OCI-LY1 (cell line): Measurements from ENCODE around the gene ANKRD65.
"Not testable (repeated sequence)": the region's sequence is repeated elsewhere in the genome, so short reads cannot be mapped to it uniquely, and the experiment has no call there.

Source experiments
- H2AFZ ChIP-seq: fragments of 200-600 bp; sonication (generic), shearing (Covaris generic); 2 replicates; pipeline ENCODE4 v1.6.0; 2014; ENCODE audit warnings: antibody characterized with exemption, mild to moderate bottlenecking, low read length
- H3F3A ChIP-seq: fragments of 200-600 bp; sonication (generic), shearing (Covaris generic); 2 replicates; pipeline ENCODE4 v1.6.0; 2014; ENCODE audit warnings: mild to moderate bottlenecking, antibody characterized with exemption, low read length, moderate library complexity; ENCODE audit not compliant: insufficient read depth
- H3K27ac ChIP-seq: fragments of 200-600 bp; sonication (generic); 2 replicates; pipeline ENCODE4 v1.5.1; 2014; ENCODE audit warnings: low read length, mixed run types, mild to moderate bottlenecking, low read depth; ENCODE audit not compliant: poor library complexity, severe bottlenecking
- H3K27me3 ChIP-seq: fragments of 200-600 bp; sonication (generic); 2 replicates; pipeline ENCODE4 v1.6.0; 2014; ENCODE audit warnings: antibody characterized with exemption, mild to moderate bottlenecking, low read length, moderate library complexity; ENCODE audit not compliant: insufficient read depth
- H3K36me3 ChIP-seq: fragments of 200-600 bp; sonication (generic); 2 replicates; pipeline ENCODE4 v1.6.1; 2014; ENCODE audit warnings: mild to moderate bottlenecking, antibody characterized with exemption, low read length, moderate library complexity, mixed read lengths; ENCODE audit not compliant: insufficient read depth
- H3K4me1 ChIP-seq: fragments of 200-600 bp; sonication (generic); 2 replicates; pipeline ENCODE4 v1.5.1; 2014; ENCODE audit warnings: mild to moderate bottlenecking, low read length, moderate library complexity; ENCODE audit not compliant: insufficient read depth, severe bottlenecking
- H3K4me2 ChIP-seq: fragments of 200-600 bp; sonication (generic), shearing (Covaris generic); 2 replicates; pipeline ENCODE4 v1.6.1; 2014; ENCODE audit warnings: low read length
- H3K4me3 ChIP-seq: fragments of 200-600 bp; sonication (generic); 2 replicates; pipeline ENCODE4 v1.5.1; 2014; ENCODE audit warnings: low read length, low read depth, mild to moderate bottlenecking, mixed read lengths; ENCODE audit not compliant: poor library complexity, severe bottlenecking
- H3K79me2 ChIP-seq: fragments of 200-600 bp; shearing (Covaris generic); 2 replicates; pipeline ENCODE4 v1.6.1; 2016; ENCODE audit warnings: mixed run types, low read length, mixed read lengths; ENCODE audit not compliant: insufficient read depth
- H3K9ac ChIP-seq: fragments of 200-600 bp; sonication (generic), shearing (Covaris generic); 2 replicates; pipeline ENCODE4 v1.6.1; 2014; ENCODE audit warnings: mild to moderate bottlenecking, low read length, mixed read lengths
- H3K9me2 ChIP-seq: fragments of 200-600 bp; sonication (generic), shearing (Covaris generic); 2 replicates; pipeline ENCODE4 v1.6.1; 2014; ENCODE audit warnings: low read depth, mild to moderate bottlenecking, low read length, mixed read lengths
- H3K9me3 ChIP-seq: fragments of 200-600 bp; shearing (Covaris generic); 2 replicates; pipeline ENCODE4 v1.6.1; 2014; ENCODE audit warnings: low read length, mixed read lengths
- H4K20me1 ChIP-seq: fragments of 200-600 bp; sonication (generic), shearing (Covaris generic); 2 replicates; pipeline ENCODE4 v1.6.0; 2016; ENCODE audit warnings: mild to moderate bottlenecking, low read length; ENCODE audit not compliant: insufficient read depth
- CTCF ChIP-seq: fragments of 200-600 bp; sonication (generic), shearing (Covaris generic); IDR thresholded peaks from 2 replicates; pipeline ENCODE4 v1.5.1; 2017; ENCODE audit warnings: mild to moderate bottlenecking, antibody characterized with exemption, low read length, moderate library complexity, mixed read lengths
- EZH2 ChIP-seq: fragments of 200-600 bp; sonication (generic), shearing (Covaris generic); IDR thresholded peaks from 2 replicates; pipeline ENCODE4 v1.8.0; 2017; ENCODE audit warnings: borderline replicate concordance, mixed run types, mild to moderate bottlenecking, antibody characterized with exemption, low read length, moderate library complexity, mixed read lengths

Gene ANKRD65

GRCh38 chr1:1430992-1431844 is 10.1 kb upstream of the ANKRD65 start:
- H3K27me3 ChIP-seq: peaks cover 7% of the 10 kb centered on the region; the same call in 1 of the 2 replicates
- no peaks in the 10 kb centered on the region for H3F3A ChIP-seq
- H3K4me2 ChIP-seq: no peak overlapping the region
- TF ChIP-seq EZH2: no peak
- no peak for TF ChIP-seq CTCF
- no peak overlapping the region for H3K4me3 ChIP-seq
- H3K9me2 ChIP-seq: no peaks in the 10 kb centered on the region
- H3K36me3 ChIP-seq: no peaks in the 10 kb centered on the region
- no peaks in the 10 kb centered on the region for H4K20me1 ChIP-seq
- H3K79me2 ChIP-seq: no peaks in the 10 kb centered on the region
- no peak overlapping the region for H3K27ac ChIP-seq
- no peak overlapping the region for H3K9ac ChIP-seq
- no peaks in the 10 kb centered on the region for H3K9me3 ChIP-seq
- H3K4me1 ChIP-seq: no peaks in the 10 kb centered on the region
- H2AFZ ChIP-seq: no peak overlapping the region

DNA sequence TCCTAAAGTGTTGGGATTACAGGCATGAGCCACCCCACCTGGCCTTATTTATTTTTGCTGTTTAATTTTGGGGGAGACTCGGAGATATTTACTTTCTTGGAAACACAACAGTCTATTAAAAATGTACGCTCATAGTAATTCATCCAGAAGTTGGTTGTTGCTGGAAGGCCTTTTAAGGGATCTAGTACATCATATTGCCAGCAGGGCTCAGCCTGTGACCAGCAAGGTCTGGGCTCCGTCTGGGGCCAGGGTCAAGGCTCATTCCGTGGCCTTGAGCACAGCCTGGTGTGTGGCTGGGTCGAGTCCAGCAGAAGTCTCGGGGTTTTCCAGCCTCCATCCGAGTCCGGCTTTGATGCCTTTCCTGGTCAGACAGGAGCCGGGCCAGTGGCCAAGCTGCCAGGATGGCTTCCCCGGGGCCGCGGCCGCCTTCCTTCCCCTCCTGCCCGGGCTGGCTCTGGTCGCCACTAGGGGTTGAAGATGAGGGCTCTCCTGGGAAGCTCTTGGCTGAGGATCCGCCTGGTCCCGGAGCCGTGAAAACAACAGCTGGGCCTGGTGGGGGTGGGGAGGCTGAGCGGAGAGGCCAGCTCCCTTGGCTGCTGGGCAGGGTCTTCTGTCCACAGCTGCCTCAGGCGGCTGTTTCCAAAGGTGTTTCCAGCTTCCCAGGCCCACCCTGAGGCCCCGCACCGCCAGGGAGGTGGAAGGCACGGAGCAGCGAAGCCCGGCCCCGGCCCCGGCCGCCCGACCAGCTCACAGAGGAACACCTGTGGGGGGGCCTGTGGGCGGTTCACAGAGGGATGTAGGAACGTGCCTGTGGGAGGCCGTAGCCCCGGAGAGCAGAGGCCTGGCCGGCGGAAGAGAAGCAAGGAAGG is 9.3 kb upstream of the ANKRD65 start:
- Histone ChIP-seq H2AFZ (no peak overlapping the region), H4K20me1 (no peaks in the 10 kb centered on the region), H3F3A (no peaks in the 10 kb centered on the region), H3K79me2 (no peaks in the 10 kb centered on the region), H3K9ac (no peak overlapping the region), H3K27ac (no peak overlapping the region), H3K27me3 (peaks cover 7% of the 10 kb centered on the region; the same call in 1 of the 2 replicates), H3K9me2 (no peaks in the 10 kb centered on the region), H3K36me3 (no peaks in the 10 kb centered on the region), H3K4me3 (no peak overlapping the region), H3K4me1 (no peaks in the 10 kb centered on the region), H3K9me3 (no peaks in the 10 kb centered on the region), H3K4me2 (no peak overlapping the region)
- no peak for TF ChIP-seq EZH2
- TF ChIP-seq CTCF: no peak

DNA sequence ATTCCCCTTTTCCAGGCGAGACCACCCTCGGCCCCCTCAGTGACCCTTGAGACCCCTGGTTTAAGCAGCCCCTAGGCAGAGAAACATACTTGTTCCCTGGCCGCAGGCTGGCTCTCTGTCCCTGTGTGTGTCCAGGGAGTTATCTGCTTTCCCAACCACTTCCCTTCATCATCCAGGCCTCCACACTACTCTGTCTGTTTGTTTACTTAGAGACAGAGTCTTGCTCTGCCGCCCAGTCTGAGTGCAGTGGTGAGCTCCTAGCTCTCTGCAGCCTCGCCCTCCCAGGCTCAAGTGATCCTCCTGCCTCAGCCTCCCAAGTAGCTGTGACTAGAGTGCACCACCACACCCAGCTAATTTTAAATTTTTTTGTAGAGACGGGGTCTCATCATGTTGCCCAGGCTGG is 8.6 kb upstream of the ANKRD65 start:
- Histone ChIP-seq H3K79me2 (no peaks in the 10 kb centered on the region), H4K20me1 (no peaks in the 10 kb centered on the region), H3K4me1 (no peaks in the 10 kb centered on the region), H3K9me3 (no peaks in the 10 kb centered on the region), H3K36me3 (no peaks in the 10 kb centered on the region), H3K27me3 (peaks cover under 1% of the 10 kb centered on the region; the same call in 1 of the 2 replicates), H3K9me2 (no peaks in the 10 kb centered on the region), H3K4me3 (no peak overlapping the region), H3K27ac (no peak overlapping the region), H3K9ac (no peak overlapping the region), H3K4me2 (no peak overlapping the region), H3F3A (no peaks in the 10 kb centered on the region), H2AFZ (no peak overlapping the region)
- TF ChIP-seq EZH2: no peak
- no peak for TF ChIP-seq CTCF

DNA sequence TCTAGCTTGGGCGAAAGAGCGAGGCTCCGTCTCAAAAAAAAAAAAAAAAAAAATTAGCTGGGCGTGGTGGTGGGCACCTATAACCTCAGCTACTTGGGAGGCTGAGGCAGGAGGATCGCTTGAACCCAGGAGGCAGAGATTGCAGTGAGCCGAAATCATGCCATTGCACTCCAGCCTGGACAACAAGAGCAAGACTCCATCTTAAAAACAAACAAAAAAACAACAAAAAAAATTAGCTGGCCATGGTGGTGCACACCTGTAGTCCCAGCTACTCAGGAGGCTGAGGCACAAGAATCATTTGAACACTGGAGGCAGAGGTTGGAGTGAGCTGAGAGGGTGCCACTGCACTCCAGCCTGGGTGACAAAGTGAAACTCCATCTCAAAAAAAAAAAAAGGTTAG is 7.9 kb upstream of the ANKRD65 start:
- H3K27ac ChIP-seq, H3K27me3 ChIP-seq, H3K79me2 ChIP-seq: not testable (repeated sequence)

More for the DNA sequence above, 7.9 kb upstream of the ANKRD65 start:
- H3K36me3 ChIP-seq, H3F3A ChIP-seq, H2AFZ ChIP-seq, H3K9me2 ChIP-seq, H3K9ac ChIP-seq, H3K4me2 ChIP-seq, H3K4me3 ChIP-seq, H3K9me3 ChIP-seq, H3K4me1 ChIP-seq, H4K20me1 ChIP-seq: not testable (repeated sequence)
